ENCODE data around the gene OPHN1.

- TF ChIP-seq, protein P1, sequence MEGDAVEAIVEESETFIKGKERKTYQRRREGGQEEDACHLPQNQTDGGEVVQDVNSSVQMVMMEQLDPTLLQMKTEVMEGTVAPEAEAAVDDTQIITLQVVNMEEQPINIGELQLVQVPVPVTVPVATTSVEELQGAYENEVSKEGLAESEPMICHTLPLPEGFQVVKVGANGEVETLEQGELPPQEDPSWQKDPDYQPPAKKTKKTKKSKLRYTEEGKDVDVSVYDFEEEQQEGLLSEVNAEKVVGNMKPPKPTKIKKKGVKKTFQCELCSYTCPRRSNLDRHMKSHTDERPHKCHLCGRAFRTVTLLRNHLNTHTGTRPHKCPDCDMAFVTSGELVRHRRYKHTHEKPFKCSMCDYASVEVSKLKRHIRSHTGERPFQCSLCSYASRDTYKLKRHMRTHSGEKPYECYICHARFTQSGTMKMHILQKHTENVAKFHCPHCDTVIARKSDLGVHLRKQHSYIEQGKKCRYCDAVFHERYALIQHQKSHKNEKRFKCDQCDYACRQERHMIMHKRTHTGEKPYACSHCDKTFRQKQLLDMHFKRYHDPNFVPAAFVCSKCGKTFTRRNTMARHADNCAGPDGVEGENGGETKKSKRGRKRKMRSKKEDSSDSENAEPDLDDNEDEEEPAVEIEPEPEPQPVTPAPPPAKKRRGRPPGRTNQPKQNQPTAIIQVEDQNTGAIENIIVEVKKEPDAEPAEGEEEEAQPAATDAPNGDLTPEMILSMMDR (IDR thresholded peaks at IDR 0.05), result no peak
- TF ChIP-seq POLR2A (IDR thresholded peaks at IDR 0.05), result no peak
These were observed 334.9 kb downstream of the OPHN1 start for GRCh38 chrX:68098431-68098830.

Data from adrenal gland (tissue), 5 donors.